Neural crest cell (in vitro differentiated cells): Measurements from ENCODE around the gene MBOAT7. TPM values are rescaled to one million over a fixed set of nuclear protein-coding genes. Genes with fewer than 3 reads are reported as not detected.
"Not testable (repeated sequence)": the region's sequence is repeated elsewhere in the genome, so short reads cannot be mapped to it uniquely, and the experiment has no call there.

Experiments used
- DNase-seq: peaks from one replicate; pipeline ENCODE4 v3.0.0; 2021; ENCODE audit warnings: low read depth, mixed read lengths, low spot score
- H3K27ac Mint-ChIP-seq: one replicate; pipeline ENCODE4 v1.8.0; 2021; ENCODE audit warnings: mild to moderate bottlenecking, mixed read lengths; ENCODE audit not compliant: unreplicated experiment
- H3K27me3 Mint-ChIP-seq: 2 replicates; pipeline ENCODE4 v1.8.0; 2021; ENCODE audit warnings: low read depth, mild to moderate bottlenecking, mixed read lengths
- H3K36me3 Mint-ChIP-seq: 2 replicates; pipeline ENCODE4 v1.8.0; 2021; ENCODE audit warnings: low read depth, mild to moderate bottlenecking, mixed read lengths
- H3K4me1 Mint-ChIP-seq: 2 replicates; pipeline ENCODE4 v1.8.0; 2021; ENCODE audit warnings: mixed read lengths
- H3K4me3 Mint-ChIP-seq: one replicate; pipeline ENCODE4 v1.8.0; 2021; ENCODE audit warnings: mild to moderate bottlenecking, mixed read lengths
- H3K9me3 Mint-ChIP-seq: 2 replicates; pipeline ENCODE4 v1.8.0; 2021; ENCODE audit warnings: mixed read lengths
- total RNA-seq: library from RNA; stranded (reverse); gene quantifications from 2 replicates; pipeline ENCODE4 v1.2.1, GENCODE V29; 2021
- TF ChIP-seq, protein P1 (sequence below): fragments of 200-600 bp; sonication (generic); conservative IDR thresholded peaks from 2 replicates; pipeline ENCODE4 v1.5.0; 2021; ENCODE audit warnings: antibody characterized with exemption, mild to moderate bottlenecking

MBOAT7 gene
- total RNA-seq, 1 donor from 2014 or later, result 76.5 TPM

DNA sequence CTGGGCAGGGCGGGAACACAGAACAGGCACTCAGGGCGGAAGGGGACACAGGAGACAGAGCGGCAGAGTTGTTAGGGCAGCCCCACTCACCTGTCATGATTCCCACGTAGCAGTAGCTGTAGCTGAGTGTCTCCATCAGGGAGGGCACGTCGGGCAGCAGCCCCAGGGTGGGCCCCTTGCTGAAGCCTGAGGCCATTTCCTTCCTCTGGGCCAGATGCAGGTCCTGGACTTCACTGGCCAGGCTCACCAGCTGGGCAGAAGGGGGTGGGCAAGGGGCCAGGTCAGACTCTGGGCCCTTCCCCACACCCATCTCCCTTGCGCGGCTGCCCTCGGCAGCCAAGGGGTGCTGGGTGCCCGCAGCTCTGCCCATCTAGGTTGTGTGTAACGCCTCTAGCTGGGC is 5.9 kb downstream of the MBOAT7 start:
- peaks cover 3% of the 10 kb centered on the region for H3K36me3 Mint-ChIP-seq
- no peak for DNase-seq

DNA sequence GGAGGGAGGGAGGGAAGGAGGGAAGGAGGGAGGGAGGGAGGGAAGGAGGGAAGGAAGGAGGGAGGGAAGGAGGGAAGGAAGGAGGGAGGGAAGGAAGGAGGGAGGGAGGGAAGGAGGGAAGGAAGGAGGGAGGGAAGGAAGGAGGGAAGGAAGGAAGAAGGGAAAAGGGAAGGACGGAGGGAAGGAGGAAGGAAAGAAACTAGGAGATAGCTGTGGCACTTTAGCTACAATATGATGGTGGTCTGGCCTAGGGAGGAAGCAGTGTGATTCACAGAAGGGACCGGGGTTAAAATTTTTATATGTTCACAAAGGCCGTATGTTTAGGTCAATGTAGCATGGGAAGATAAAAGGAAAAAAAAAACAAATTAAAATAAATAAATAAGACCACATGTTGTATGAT is 7.5 kb downstream of the MBOAT7 start:
- not testable (repeated sequence) for H3K9me3 Mint-ChIP-seq, H3K27me3 Mint-ChIP-seq, H3K4me3 Mint-ChIP-seq, H3K27ac Mint-ChIP-seq, DNase-seq, H3K36me3 Mint-ChIP-seq
- H3K4me1 Mint-ChIP-seq, result peaks cover 23% of the 10 kb centered on the region

More for the DNA sequence above, 5.9 kb downstream of the MBOAT7 start:
- TF ChIP-seq, protein P1, sequence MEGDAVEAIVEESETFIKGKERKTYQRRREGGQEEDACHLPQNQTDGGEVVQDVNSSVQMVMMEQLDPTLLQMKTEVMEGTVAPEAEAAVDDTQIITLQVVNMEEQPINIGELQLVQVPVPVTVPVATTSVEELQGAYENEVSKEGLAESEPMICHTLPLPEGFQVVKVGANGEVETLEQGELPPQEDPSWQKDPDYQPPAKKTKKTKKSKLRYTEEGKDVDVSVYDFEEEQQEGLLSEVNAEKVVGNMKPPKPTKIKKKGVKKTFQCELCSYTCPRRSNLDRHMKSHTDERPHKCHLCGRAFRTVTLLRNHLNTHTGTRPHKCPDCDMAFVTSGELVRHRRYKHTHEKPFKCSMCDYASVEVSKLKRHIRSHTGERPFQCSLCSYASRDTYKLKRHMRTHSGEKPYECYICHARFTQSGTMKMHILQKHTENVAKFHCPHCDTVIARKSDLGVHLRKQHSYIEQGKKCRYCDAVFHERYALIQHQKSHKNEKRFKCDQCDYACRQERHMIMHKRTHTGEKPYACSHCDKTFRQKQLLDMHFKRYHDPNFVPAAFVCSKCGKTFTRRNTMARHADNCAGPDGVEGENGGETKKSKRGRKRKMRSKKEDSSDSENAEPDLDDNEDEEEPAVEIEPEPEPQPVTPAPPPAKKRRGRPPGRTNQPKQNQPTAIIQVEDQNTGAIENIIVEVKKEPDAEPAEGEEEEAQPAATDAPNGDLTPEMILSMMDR, result no peak
- peaks cover 3% of the 10 kb centered on the region for H3K27me3 Mint-ChIP-seq
- no peak overlapping the region for H3K27ac Mint-ChIP-seq
- peaks cover 26% of the 10 kb centered on the region for H3K4me1 Mint-ChIP-seq
- H3K4me3 Mint-ChIP-seq, result no peak overlapping the region
- H3K9me3 Mint-ChIP-seq, result no peaks in the 10 kb centered on the region

DNA sequence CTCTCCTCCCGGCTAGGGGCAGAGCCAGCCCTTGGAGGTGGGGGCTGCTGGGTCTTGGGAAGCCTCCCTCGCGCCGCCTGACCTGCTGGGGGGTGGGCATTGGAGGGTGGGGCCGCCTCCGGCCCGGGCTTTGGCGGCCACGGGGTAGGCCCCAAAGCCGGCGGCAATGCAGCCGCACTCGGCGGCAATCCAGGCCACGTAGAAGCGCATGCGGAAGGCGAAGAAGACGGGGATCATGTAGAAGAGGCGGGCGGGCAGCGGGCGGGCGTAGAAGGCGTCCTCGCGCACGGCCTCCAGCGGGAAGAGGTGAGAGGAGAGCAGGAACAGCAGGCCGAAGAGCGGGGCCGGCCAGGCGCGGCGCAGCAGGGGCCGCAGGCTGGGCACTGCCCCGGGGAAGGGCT is 8.7 kb downstream of the MBOAT7 start:
- H3K27ac Mint-ChIP-seq, result no peak overlapping the region
- H3K36me3 Mint-ChIP-seq, result peaks cover 5% of the 10 kb centered on the region
- TF ChIP-seq, protein P1, result no peak
- peaks cover 23% of the 10 kb centered on the region for H3K4me1 Mint-ChIP-seq
- H3K27me3 Mint-ChIP-seq, result peaks cover 6% of the 10 kb centered on the region
- no peak overlapping the region for H3K4me3 Mint-ChIP-seq
- H3K9me3 Mint-ChIP-seq, result no peaks in the 10 kb centered on the region
- DNase-seq, result no peak

DNA sequence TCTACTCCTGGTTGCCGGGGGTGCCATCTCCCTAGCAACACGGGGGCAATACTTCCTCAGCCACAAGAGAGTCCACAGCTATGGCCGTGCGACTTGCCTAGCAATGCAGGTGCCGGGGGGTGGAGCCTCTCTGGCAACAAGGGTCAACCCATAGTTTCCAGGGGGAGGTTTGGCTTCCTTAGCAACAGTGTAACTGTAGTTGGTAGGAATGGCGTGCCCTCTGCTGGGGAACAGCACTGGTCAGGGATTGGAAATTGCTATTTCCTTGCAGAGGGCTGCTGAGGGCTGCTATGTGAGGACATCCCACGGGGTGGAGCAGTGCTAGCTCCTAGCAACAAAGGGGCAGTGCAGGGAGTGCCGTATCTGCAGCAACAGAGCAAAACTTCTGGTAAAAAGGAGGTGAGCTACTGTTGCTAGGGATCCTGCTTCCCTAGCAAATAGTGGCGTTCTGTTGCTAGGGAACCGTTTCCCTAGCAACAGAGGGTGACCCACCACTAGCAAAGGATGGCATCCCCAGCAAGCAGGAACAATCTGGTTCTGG is 9.4 kb downstream of the MBOAT7 start:
- TF ChIP-seq, protein P1, result peak; percentile 61
- Mint-ChIP-seq H3K36me3 (peaks cover 5% of the 10 kb centered on the region), H3K27me3 (peaks cover 6% of the 10 kb centered on the region), H3K27ac (peak overlapping the region; percentile 95), H3K4me3 (peak overlapping the region; percentile 82), H3K9me3 (no peaks in the 10 kb centered on the region), H3K4me1 (peaks cover 23% of the 10 kb centered on the region)
- peak; percentile 67 for DNase-seq

DNA sequence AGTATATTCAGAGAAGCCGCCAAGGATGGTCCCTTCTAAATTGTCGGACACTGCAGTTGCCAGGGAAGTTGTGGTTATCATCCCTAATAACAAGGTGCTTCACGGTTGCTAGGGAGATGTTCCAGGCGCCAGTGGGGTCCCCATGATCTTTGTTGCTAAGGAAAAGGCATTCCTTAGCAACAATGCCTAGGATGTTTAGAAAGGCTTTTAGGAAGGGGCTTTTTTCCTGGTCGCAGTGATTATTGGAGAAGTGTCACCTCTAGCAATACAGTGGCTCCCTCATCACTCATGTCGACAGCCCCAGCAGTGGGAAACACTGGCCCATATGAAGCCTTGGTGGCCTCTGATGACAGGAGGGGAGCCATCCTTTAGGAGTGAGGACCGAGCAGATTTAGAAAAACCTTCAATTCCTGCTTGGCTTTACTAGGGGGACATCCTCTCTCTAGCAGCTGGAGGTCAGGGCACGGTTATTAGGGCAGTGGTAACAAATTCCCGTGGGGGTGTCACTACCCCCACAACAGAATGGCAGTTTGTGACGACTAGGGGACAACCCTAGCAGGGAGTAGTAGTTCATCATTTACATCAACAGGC is 10.0 kb downstream of the MBOAT7 start:
- H3K27me3 Mint-ChIP-seq, result peaks cover 9% of the 10 kb centered on the region
- H3K4me1 Mint-ChIP-seq, result peaks cover 23% of the 10 kb centered on the region
- TF ChIP-seq, protein P1, result no peak
- DNase-seq, result no peak
- peak overlapping the region; percentile 82 for H3K4me3 Mint-ChIP-seq
- peak overlapping the region; percentile 95 for H3K27ac Mint-ChIP-seq
- H3K9me3 Mint-ChIP-seq, result no peaks in the 10 kb centered on the region
- H3K36me3 Mint-ChIP-seq, result peaks cover 5% of the 10 kb centered on the region

DNA sequence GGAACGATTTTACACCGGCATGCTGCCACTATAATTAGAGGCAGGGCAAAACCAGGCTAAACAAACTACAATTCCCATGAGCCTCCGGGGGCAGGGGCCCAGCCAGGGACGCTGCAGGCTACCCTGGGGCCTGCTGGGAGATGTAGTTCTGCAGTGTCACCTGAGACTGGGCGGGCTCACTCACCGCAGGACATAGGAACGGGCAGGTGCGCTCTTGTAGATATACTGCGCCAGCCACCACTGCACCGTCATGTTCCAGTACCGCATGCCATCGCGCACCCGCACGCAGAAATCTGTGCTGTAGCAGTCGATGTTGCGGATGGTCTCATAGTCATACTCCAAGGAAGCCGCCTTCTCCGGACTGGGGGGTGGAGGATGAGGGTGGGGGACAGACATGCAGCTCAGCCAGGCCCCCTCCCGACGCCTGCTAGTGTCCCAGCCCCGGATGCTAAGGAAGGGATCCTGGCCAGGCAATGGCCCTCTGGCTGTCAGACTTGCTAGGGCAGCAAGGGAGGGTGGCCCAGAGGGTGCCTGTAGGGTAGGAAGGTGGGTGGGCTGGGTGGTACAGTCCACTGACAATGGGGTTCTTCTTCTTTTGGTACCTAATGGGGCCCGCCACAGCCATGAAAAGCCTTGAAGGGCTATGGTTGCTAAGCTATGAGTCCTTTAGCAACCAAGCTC is 10.7 kb downstream of the MBOAT7 start:
- Mint-ChIP-seq H3K27me3 (peaks cover 9% of the 10 kb centered on the region), H3K9me3 (no peaks in the 10 kb centered on the region), H3K27ac (peak overlapping the region; percentile 95), H3K36me3 (peaks cover 5% of the 10 kb centered on the region), H3K4me3 (peak overlapping the region; percentile 49), H3K4me1 (peaks cover 23% of the 10 kb centered on the region)
- TF ChIP-seq, protein P1, result no peak
- DNase-seq, result no peak
